NT2/D1 (cell line): ENCODE data around the gene TXNDC5.

Source experiments
- DNase-seq: peaks from one replicate; pipeline ENCODE4 v3.0.0-alpha.2; 2011; ENCODE audit warnings: low read depth, low spot score
- H3K27me3 ChIP-seq: 2 replicates; pipeline ENCODE4 v1.6.0; 2011; ENCODE audit warnings: mild to moderate bottlenecking; ENCODE audit not compliant: insufficient read length, insufficient read depth
- H3K36me3 ChIP-seq: 2 replicates; pipeline ENCODE4 v1.6.1; 2011; ENCODE audit warnings: mild to moderate bottlenecking, low read length, mixed read lengths; ENCODE audit not compliant: insufficient read depth, insufficient read length
- H3K4me1 ChIP-seq: 2 replicates; pipeline ENCODE4 v1.5.1; 2011; ENCODE audit not compliant: insufficient read depth, insufficient read length
- H3K4me3 ChIP-seq: 2 replicates; pipeline ENCODE4 v1.5.1; 2011; ENCODE audit warnings: low read depth; ENCODE audit not compliant: insufficient read length
- H3K9ac ChIP-seq: 2 replicates; pipeline ENCODE4 v1.6.0; 2011; ENCODE audit warnings: low read depth; ENCODE audit not compliant: insufficient read length
- H3K9me3 ChIP-seq: 2 replicates; pipeline ENCODE4 v1.5.1; 2011; ENCODE audit warnings: mild to moderate bottlenecking, low read length; ENCODE audit not compliant: insufficient read depth
- SUZ12 ChIP-seq: IDR thresholded peaks from 2 replicates; pipeline ENCODE4 v1.6.1; 2011; ENCODE audit not compliant: insufficient read length, insufficient read depth; ENCODE audit errors: extremely low read depth
- YY1 ChIP-seq: IDR thresholded peaks from 2 replicates; pipeline ENCODE4 v1.6.1; 2011; ENCODE audit not compliant: insufficient read length, insufficient read depth
- ZNF274 ChIP-seq: IDR thresholded peaks from 2 replicates; pipeline ENCODE4 v1.6.1; 2011; ENCODE audit warnings: mild to moderate bottlenecking, low read depth, low read length

Gene TXNDC5

DNA sequence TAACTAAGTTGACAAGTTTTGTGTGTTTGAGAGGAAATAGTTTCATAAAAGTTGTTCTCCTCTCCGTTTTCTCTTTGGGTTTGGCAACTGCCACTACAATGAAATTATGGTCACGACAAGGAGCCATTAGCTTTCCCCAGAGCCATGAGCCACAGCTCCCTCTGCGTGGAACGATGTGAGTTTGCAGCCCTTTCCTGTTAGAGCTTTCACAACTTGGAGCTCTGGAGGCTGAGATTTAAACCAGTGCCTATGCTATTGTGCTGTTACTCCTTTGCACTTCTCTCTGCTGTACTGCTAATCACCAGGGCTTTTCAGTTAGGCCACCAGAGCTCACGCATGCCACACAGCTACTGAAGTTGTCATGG lies 29.3 kb upstream of the TXNDC5 start:
- H3K36me3 ChIP-seq: no peaks in the 10 kb centered on the region
- H3K9ac ChIP-seq: no peak overlapping the region
- H3K4me1 ChIP-seq: no peaks in the 10 kb centered on the region
- no peaks in the 10 kb centered on the region for H3K9me3 ChIP-seq
- no peak overlapping the region for H3K4me3 ChIP-seq
- DNase-seq: no peak
- H3K27me3 ChIP-seq: no peaks in the 10 kb centered on the region
- TF ChIP-seq SUZ12 (no peak), ZNF274 (no peak), YY1 (no peak)

DNA sequence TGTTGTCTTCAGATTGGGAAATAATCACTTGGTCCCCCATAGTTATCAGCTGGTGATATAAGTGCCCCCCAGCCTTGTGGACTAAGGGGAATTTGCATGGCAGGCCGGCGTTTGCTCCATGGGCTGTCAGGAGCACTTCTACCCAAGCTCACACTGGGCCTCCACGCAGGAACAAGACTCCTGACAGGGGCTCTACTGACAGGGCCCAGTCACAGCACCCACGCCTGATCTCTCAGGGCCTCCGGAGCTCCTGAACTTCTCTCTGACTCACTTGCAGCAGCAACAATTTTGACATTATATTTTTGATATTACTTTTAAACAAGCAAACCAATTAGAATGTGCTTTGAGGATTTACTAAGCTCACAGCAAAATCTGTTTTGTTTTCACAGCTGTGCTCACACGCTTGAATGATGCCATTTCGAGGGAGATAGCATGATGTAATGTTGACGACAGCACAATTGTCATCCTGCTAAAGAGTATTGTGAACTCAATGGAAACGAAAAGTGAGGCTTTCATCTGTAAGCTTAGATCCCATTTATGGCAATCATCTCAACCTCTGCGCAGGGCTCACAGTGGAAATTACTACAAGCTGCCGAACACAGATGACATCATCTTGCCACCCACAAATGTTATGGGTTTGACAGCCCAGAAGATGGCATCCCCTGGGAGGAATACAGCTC lies 28.7 kb upstream of the TXNDC5 start:
- Histone ChIP-seq H3K9me3 (no peaks in the 10 kb centered on the region), H3K27me3 (no peaks in the 10 kb centered on the region), H3K4me1 (no peaks in the 10 kb centered on the region), H3K36me3 (no peaks in the 10 kb centered on the region), H3K4me3 (no peak overlapping the region), H3K9ac (no peak overlapping the region)
- TF ChIP-seq SUZ12 (no peak), ZNF274 (no peak), YY1 (no peak)
- no peak for DNase-seq

DNA sequence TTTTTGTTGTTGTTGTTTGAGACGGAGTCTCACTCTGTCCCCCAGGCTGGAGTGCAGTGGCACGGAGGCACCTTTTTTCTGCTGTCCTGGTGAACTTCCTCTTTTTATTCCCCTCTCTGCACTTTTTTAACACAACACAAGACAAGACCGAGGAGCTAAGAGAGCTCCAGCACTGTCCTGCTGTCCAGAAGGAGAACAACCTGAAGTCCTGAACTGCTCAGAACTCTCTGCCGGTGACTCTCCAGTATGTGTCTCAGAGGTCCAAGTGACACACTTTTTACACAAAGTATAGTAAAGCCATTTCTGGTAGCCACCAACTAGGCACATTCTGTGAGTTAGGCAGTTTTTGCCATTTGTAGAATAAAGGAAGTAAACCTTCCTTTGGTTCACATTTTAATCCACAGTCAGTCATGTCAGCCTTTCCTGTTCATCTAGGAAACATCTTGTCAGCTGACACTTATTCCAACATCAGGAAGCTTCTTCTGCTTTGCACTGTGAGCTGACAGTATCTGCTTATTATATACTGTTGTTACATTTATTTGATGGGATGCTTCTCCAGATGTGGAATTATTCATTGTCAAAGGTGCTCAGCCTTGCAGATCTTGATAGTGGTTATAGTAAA lies 28.1 kb upstream of the TXNDC5 start:
- Histone ChIP-seq H3K9ac (no peak overlapping the region), H3K4me1 (no peaks in the 10 kb centered on the region), H3K27me3 (no peaks in the 10 kb centered on the region), H3K9me3 (no peaks in the 10 kb centered on the region), H3K4me3 (no peak overlapping the region), H3K36me3 (no peaks in the 10 kb centered on the region)
- no peak for DNase-seq
- TF ChIP-seq SUZ12: no peak
- no peak for TF ChIP-seq ZNF274
- no peak for TF ChIP-seq YY1

DNA sequence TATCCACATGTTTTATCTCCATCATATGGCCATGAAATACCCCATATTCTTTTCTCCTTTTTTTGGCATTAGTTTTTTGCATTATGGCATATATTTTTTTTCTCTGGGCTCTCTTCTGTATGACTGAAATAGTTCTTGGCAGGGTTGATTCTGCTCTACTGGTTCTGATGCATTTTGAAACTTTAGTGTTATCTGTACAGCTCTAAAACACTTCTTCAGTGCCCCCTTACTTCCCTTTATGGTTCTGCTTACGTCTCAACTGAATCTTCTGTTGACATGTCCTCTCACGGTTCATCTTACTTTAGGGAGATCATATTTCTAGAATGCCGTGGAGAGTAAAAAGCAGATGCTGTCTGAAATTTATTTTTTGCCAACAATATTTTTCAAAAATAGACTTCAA lies 23.2 kb upstream of the TXNDC5 start:
- no peak for DNase-seq
- H3K4me3 ChIP-seq: no peak overlapping the region
- H3K9ac ChIP-seq: no peak overlapping the region
- TF ChIP-seq YY1: no peak
- no peaks in the 10 kb centered on the region for H3K4me1 ChIP-seq
- H3K9me3 ChIP-seq: no peaks in the 10 kb centered on the region
- H3K27me3 ChIP-seq: no peaks in the 10 kb centered on the region
- no peaks in the 10 kb centered on the region for H3K36me3 ChIP-seq

DNA sequence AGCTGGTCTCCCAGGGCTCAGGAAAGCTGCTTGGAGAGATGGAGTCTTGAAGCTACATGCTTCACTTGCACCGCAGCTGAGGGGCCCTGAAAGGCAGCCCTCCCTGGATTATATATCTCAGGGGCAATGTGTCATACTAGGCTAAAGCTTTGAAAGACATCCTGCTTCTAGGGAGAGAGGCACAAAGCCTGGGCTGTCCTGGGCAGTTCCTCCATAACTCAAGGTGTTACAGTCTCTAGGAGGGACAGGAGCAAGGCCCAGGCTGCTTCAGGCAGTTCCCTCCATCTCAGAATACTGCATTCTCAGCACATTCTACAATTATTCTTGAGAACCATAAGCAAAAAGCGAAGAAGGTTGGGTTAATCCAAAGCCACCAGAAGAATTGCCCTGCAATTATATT lies 22.0 kb upstream of the TXNDC5 start:
- TF ChIP-seq SUZ12: no peak
- no peak for TF ChIP-seq YY1
- TF ChIP-seq ZNF274: no peak
- Histone ChIP-seq H3K36me3 (no peaks in the 10 kb centered on the region), H3K27me3 (no peaks in the 10 kb centered on the region), H3K4me3 (no peak overlapping the region), H3K9me3 (no peaks in the 10 kb centered on the region), H3K4me1 (no peaks in the 10 kb centered on the region), H3K9ac (no peak overlapping the region)
- DNase-seq: no peak

DNA sequence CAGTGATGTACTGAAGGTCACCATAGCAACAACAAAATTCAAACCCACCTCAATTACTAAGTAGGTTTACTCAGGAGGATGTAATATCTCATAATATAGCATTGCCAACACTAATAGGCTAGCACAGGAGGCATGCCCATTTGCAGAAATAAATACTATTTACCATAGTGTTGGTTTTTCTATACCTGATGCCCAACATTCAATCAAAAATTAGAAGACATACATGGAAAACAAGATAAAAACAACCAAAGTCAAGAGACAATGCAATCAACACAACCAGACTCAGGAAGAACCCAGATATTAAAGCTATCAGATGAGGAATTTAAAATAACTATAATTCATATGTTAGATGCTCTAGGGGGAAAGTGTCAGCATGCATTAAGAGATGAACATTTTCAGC lies 14.3 kb upstream of the TXNDC5 start:
- DNase-seq: no peak
- Histone ChIP-seq H3K4me3 (no peak overlapping the region), H3K36me3 (no peaks in the 10 kb centered on the region), H3K9me3 (peaks cover 21% of the 10 kb centered on the region), H3K27me3 (no peaks in the 10 kb centered on the region), H3K9ac (no peak overlapping the region), H3K4me1 (no peaks in the 10 kb centered on the region)
- TF ChIP-seq SUZ12 (no peak), ZNF274 (no peak), YY1 (no peak)

DNA sequence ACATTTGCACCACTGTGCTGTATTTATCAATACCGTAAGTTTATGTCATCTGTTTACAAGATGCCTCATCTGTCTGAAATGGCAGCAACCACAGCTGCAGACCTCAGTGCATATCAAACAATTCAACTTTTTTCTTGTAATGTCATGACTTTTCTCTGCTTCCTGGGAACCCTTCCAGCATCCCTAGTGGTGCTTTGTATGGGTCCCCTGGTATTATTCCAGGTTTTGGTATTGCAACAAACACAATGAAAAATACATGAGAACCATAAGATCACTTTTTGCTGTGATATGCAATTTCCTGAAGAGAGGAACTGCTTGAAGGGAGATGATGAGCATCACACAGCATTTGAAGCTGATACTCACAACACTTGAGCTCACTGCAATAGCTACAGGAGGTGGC lies 12.0 kb upstream of the TXNDC5 start:
- Histone ChIP-seq H3K9me3 (peaks cover 21% of the 10 kb centered on the region), H3K4me3 (no peak overlapping the region), H3K9ac (no peak overlapping the region), H3K27me3 (no peaks in the 10 kb centered on the region), H3K36me3 (no peaks in the 10 kb centered on the region), H3K4me1 (no peaks in the 10 kb centered on the region)
- TF ChIP-seq SUZ12: no peak
- TF ChIP-seq ZNF274: no peak
- no peak for TF ChIP-seq YY1
- no peak for DNase-seq

DNA sequence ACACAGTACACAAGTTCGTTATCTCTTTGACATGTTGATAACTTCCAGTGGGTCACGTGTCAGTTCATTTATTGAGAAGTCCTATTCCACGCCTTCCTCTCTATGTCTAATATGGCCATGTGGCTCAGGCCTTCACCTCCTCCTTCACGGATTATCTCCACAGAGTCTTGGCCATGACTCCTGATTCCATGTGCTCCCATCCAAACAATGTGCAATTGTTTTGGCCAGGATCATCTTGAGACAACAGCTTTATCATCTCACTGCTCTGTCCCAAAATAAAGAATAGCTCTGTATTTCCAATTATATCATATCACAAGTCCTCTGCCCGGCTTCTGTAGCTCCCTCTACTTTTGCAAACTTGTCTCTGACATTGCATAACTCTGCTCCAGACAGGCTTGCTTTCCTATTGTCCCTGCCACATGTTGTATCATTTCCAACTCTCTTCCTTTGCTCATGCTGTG lies 11.1 kb upstream of the TXNDC5 start:
- Histone ChIP-seq H3K9ac (no peak overlapping the region), H3K4me1 (no peaks in the 10 kb centered on the region), H3K36me3 (no peaks in the 10 kb centered on the region), H3K4me3 (no peak overlapping the region), H3K27me3 (no peaks in the 10 kb centered on the region), H3K9me3 (peaks cover 21% of the 10 kb centered on the region)
- TF ChIP-seq ZNF274: no peak
- no peak for TF ChIP-seq YY1
- no peak for TF ChIP-seq SUZ12
- no peak for DNase-seq
